OCI-LY3 (cell line): ENCODE results near the gene PRPF31.
A peak's percentile ranks its signal among the peaks of the same experiment; 100 is the strongest.

Experiments used
- H2AFZ ChIP-seq: fragments of 200-600, 300-600 bp; shearing (Covaris generic); 2 replicates; pipeline ENCODE4 v1.6.0; 2014; ENCODE audit warnings: antibody characterized with exemption, low read depth, low read length
- H3K27ac ChIP-seq: fragments of 200-600, 300-600 bp; sonication (generic); 2 replicates; pipeline ENCODE4 v1.5.1; 2014; ENCODE audit warnings: mild to moderate bottlenecking, low read length, moderate library complexity, mixed read lengths
- H3K27me3 ChIP-seq: fragments of 200-600, 300-600 bp; sonication (generic); 2 replicates; pipeline ENCODE4 v1.6.1; 2014; ENCODE audit warnings: low read depth, low read length, mixed read lengths
- H3K36me3 ChIP-seq: fragments of 200-600, 300-600 bp; sonication (generic); replicated peaks from 2 replicates; pipeline ENCODE3; 2014; ENCODE audit warnings: low read depth, low read length, mixed read lengths
- H3K4me1 ChIP-seq: fragments of 300-600, 200-600 bp; sonication (generic); 2 replicates; pipeline ENCODE4 v1.6.1; 2014; ENCODE audit warnings: low read length, mixed read lengths
- H3K4me2 ChIP-seq: fragments of 200-600, 300-600 bp; sonication (generic); 2 replicates; pipeline ENCODE4 v1.6.1; 2014; ENCODE audit warnings: low read length, mixed read lengths
- H3K4me3 ChIP-seq: fragments of 300-600, 200-600 bp; sonication (generic); 2 replicates; pipeline ENCODE4 v1.5.1; 2014; ENCODE audit warnings: antibody characterized with exemption, mild to moderate bottlenecking, low read length, moderate library complexity
- H3K79me2 ChIP-seq: fragments of 300-600, 200-600 bp; shearing (Covaris generic); 2 replicates; pipeline ENCODE4 v1.6.1; 2014; ENCODE audit warnings: mild to moderate bottlenecking, low read length, mixed read lengths
- H3K9ac ChIP-seq: fragments of 300-600, 200-600 bp; shearing (Covaris generic); 2 replicates; pipeline ENCODE4 v1.6.0; 2014; ENCODE audit warnings: mild to moderate bottlenecking, low read length, moderate library complexity
- H3K9me3 ChIP-seq: fragments of 200-600, 300-600 bp; shearing (Covaris generic); 2 replicates; pipeline ENCODE4 v1.6.1; 2014; ENCODE audit warnings: low read length, mixed read lengths; ENCODE audit not compliant: insufficient read depth
- H4K20me1 ChIP-seq: fragments of 200-600, 300-600 bp; sonication (generic); 2 replicates; pipeline ENCODE4 v1.6.1; 2016; ENCODE audit warnings: low read length, mixed read lengths; ENCODE audit not compliant: insufficient read depth
- CTCF ChIP-seq: fragments of 200-600, 300-600 bp; sonication (generic); IDR thresholded peaks from 2 replicates; pipeline ENCODE4 v1.5.1; 2014; ENCODE audit warnings: antibody characterized with exemption, low read length, low read depth
- EZH2phosphoT487 ChIP-seq: fragments of 200-600 bp; shearing (Covaris generic); IDR thresholded peaks from 2 replicates; pipeline ENCODE4 v1.6.1; 2018; ENCODE audit warnings: antibody characterized with exemption, mixed run types, low read depth

Gene PRPF31

DNA sequence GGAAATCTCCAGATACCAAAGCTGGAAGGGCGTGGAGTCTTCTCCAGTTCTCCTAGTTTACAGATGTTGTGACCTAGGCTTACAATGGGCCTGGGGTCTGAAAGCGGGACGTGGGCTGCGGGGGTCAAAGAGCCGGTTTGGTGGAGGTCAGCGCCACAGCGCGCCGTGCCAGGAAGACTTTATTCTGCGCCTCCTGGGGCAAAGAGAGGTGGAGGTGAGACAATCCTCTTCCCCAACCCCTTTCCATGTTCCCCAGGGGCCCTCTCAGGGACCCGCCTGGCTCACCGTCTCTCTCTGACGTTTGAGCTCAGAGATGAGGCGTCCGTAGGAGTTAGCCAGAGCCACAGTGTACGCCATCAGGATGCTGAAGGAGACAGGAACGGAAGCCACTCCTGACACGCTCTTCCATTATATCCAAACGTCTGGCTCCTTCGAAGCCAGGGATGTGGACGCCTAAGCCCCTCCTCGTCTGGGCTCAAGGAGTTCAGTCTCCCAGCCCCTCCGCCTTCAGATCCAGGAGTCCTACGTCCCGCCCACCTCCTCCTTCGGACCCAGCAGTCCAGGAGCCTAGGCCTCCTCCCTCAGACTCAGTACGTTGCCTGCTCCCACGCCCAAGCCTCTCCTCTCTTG is 44.7 kb downstream of the PRPF31 start:
- TF ChIP-seq EZH2phosphoT487 (no peak), CTCF (no peak)
- Histone ChIP-seq H3K79me2 (peaks cover 18% of the 10 kb centered on the region), H3K36me3 (peaks cover 25% of the 10 kb centered on the region)

DNA sequence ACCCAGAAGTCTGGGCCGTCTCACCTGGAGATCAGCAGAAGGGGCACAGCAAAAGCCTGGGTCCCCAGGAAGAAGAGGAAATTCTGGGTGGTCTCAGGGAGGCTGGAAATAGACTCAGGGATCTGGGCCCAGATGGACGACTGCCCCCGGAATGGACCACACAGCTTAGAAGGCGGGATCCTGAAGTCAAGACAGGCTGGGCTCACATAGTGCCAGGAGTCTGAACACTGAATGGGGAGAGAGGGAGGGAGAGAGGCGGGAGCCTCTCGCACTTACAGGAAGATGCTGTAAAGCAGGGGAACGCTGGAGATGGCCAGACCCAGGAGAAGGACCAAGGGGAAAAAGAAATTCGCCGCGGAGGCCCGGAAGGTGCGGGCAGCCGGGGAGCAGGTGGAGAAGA is 45.3 kb downstream of the PRPF31 start:
- Histone ChIP-seq H3K36me3 (peaks cover 22% of the 10 kb centered on the region), H4K20me1 (no peaks in the 10 kb centered on the region), H3K4me2 (peak overlapping the region; percentile 79), H3K27me3 (no peaks in the 10 kb centered on the region), H3K4me1 (peaks cover 18% of the 10 kb centered on the region), H3K4me3 (peak overlapping the region; percentile 79), H3K9me3 (no peaks in the 10 kb centered on the region), H3K79me2 (peaks cover 18% of the 10 kb centered on the region), H3K27ac (no peak overlapping the region), H3K9ac (no peak overlapping the region; the same call in 1 of the 2 replicates), H2AFZ (no peak overlapping the region)
- TF ChIP-seq EZH2phosphoT487: no peak
- TF ChIP-seq CTCF: no peak

More for the DNA sequence above, 44.7 kb downstream of the PRPF31 start:
- H3K9me3 ChIP-seq: no peaks in the 10 kb centered on the region
- no peaks in the 10 kb centered on the region for H4K20me1 ChIP-seq
- peak overlapping the region; percentile 79 for H3K4me3 ChIP-seq
- H3K4me1 ChIP-seq: peaks cover 18% of the 10 kb centered on the region
- H2AFZ ChIP-seq: peak overlapping the region; percentile 55
- peak overlapping the region; percentile 79 for H3K4me2 ChIP-seq
- H3K27ac ChIP-seq: peak overlapping the region; percentile 49
- H3K27me3 ChIP-seq: no peaks in the 10 kb centered on the region
- H3K9ac ChIP-seq: peak overlapping the region; percentile 78

GRCh38 chr19:54162241-54162805 is 46.8 kb downstream of the PRPF31 start:
- Histone ChIP-seq H3K4me2 (no peak overlapping the region), H3K4me3 (no peak overlapping the region), H3K9me3 (no peaks in the 10 kb centered on the region), H3K27ac (no peak overlapping the region), H3K27me3 (no peaks in the 10 kb centered on the region), H3K36me3 (peaks cover 10% of the 10 kb centered on the region), H4K20me1 (no peaks in the 10 kb centered on the region), H3K79me2 (peaks cover 18% of the 10 kb centered on the region), H3K9ac (no peak overlapping the region), H2AFZ (no peak overlapping the region), H3K4me1 (peaks cover 18% of the 10 kb centered on the region)
- TF ChIP-seq CTCF (no peak), EZH2phosphoT487 (no peak)

DNA sequence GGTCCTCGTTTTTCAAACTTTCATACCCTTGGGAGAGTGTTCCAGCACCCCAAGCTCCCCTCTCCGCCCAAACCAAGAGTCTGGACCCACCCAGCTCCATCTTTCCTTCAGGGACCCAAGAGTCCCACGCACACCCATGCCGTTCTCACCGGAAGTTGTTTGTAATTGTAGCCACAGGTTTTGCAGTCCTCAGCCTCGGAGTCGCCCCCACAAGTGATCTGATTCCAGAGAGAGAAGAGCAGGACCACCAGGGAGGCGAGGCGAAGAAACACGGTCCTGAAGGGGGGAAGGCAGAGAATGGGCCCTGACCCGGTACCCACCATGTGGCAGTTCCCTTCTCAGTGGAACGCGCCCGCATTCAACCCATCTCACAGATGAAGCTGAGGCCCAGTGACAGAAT is 47.3 kb downstream of the PRPF31 start:
- TF ChIP-seq CTCF (no peak), EZH2phosphoT487 (no peak)
- Histone ChIP-seq H3K27me3 (no peaks in the 10 kb centered on the region), H3K27ac (no peak overlapping the region), H3K36me3 (peaks cover 10% of the 10 kb centered on the region), H3K4me2 (no peak overlapping the region), H3K9me3 (no peaks in the 10 kb centered on the region), H4K20me1 (no peaks in the 10 kb centered on the region), H3K4me1 (peaks cover 18% of the 10 kb centered on the region), H2AFZ (no peak overlapping the region), H3K4me3 (no peak overlapping the region), H3K9ac (no peak overlapping the region), H3K79me2 (peaks cover 18% of the 10 kb centered on the region)
